HL-60 (cell line): ENCODE measurements around the gene SLC15A2.

Experiments
- DNase-seq, 2 experiments: peaks; one replicate each; pipeline ENCODE4 v3.0.0-alpha.2; 2010 to 2020; ENCODE audit warnings: low read depth in 1 of 2, low spot score in 1 of 2
- H3K27ac ChIP-seq: fragments of 250-450 bp; sonication (Bioruptor Pico); replicated peaks from 2 replicates; pipeline ENCODE4 v1.5.1; 2020; ENCODE audit warnings: mild to moderate bottlenecking, moderate library complexity
- H3K27me3 ChIP-seq: fragments of 250-450 bp; sonication (Bioruptor Pico); 2 replicates; pipeline ENCODE4 v1.5.1; 2021; ENCODE audit warnings: mild to moderate bottlenecking, moderate library complexity; ENCODE audit not compliant: insufficient read depth, poor library complexity, severe bottlenecking
- H3K4me3 ChIP-seq: replicated peaks from 2 replicates; pipeline ENCODE4 v1.5.1; 2011; ENCODE audit warnings: mild to moderate bottlenecking, control low read depth, low read length; ENCODE audit not compliant: insufficient read depth
- CTCF ChIP-seq: IDR thresholded peaks from one replicate; pipeline ENCODE4 v1.5.1; 2011; ENCODE audit warnings: low read length, control low read depth, inconsistent platforms; ENCODE audit not compliant: insufficient read depth
- GABPA ChIP-seq: IDR thresholded peaks from 2 replicates; pipeline ENCODE4 v1.6.1; 2012; ENCODE audit warnings: low read depth
- POLR2AphosphoS5 ChIP-seq: IDR thresholded peaks from 2 replicates; pipeline ENCODE4 v1.6.1; 2012; ENCODE audit warnings: low read depth
- REST ChIP-seq: IDR thresholded peaks from 2 replicates; pipeline ENCODE4 v1.6.1; 2012; ENCODE audit warnings: low read depth; ENCODE audit not compliant: insufficient replicate concordance
- SPI1 ChIP-seq: IDR thresholded peaks from 2 replicates; pipeline ENCODE4 v1.6.1; 2012; ENCODE audit warnings: low read depth, mild to moderate bottlenecking, borderline replicate concordance

The SLC15A2 gene

GRCh38 chr3:121980450-121980796, 86.2 kb downstream of the SLC15A2 start:
- Histone ChIP-seq H3K27ac (no peak overlapping the region), H3K27me3 (no peaks in the 10 kb centered on the region), H3K4me3 (no peak overlapping the region)
- no peak for DNase-seq
- TF ChIP-seq CTCF (no peak), GABPA (no peak), REST (no peak), POLR2AphosphoS5 (no peak), SPI1 (no peak)

- no peak for DNase-seq
- Histone ChIP-seq H3K4me3 (no peak overlapping the region), H3K27ac (no peak overlapping the region), H3K27me3 (no peaks in the 10 kb centered on the region)
- TF ChIP-seq REST (no peak), SPI1 (no peak), GABPA (no peak), CTCF (no peak), POLR2AphosphoS5 (no peak)
Observed at GRCh38 chr3:121981473-121981872, 87.3 kb downstream of the SLC15A2 start.

- H3K27me3 ChIP-seq: no peaks in the 10 kb centered on the region
- H3K27ac ChIP-seq: no peak overlapping the region
- no peak for DNase-seq
- TF ChIP-seq GABPA (no peak), CTCF (no peak), SPI1 (no peak), REST (no peak), POLR2AphosphoS5 (no peak)
- H3K4me3 ChIP-seq: no peak overlapping the region
Observed at GRCh38 chr3:121985846-121986245, 91.6 kb downstream of the SLC15A2 start.
